NCI-H2171 (cell line): ENCODE data around the gene CCDC121.
A peak's percentile ranks its signal among the peaks of the same experiment; 100 is the strongest.
"Not testable (repeated sequence)": the region's sequence is repeated elsewhere in the genome, so short reads cannot be mapped to it uniquely, and the experiment has no call there.

Source experiments
- DNase-seq: peaks from one replicate; lab custom pipeline; 2025; lab: John Stamatoyannopoulos, UW

Gene CCDC121

DNA sequence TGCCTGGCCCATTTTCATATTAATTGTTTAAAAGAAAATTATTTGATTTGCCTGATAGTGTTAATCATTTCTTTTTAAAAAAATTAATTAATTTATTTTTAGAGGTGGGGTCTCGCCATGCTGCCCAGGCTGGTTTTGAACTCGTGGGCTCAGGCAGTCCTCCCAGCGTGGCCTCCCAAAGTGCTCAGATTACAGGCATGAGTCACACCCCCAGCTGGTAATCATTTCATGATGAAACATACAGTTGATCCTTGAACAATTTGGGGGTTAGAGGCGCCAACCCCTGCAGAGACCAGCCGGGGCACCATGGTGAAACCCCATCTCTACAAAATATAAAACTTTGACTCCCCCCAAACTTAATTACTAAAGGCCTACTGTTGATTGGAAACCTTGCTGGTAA, 8.0 kb upstream of the CCDC121 start:
- no peak for DNase-seq

DNA sequence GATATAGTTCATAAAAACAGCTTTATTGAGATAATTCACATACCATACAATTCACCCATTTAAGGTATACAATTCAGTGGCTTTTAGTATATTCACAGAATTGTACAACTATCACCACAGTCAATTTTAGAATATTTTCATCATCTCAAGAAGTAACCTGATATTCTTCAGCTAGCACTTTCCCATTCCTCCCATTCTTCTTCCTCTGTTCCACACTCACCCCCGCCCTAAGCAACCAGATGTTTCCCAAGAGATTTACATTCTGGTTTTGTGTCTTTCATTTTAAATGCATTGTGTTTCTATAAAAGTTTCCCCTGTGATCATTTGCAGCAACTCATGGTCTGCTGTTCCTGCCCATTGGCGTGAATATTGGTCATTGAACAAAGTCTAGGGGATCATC, 5.5 kb upstream of the CCDC121 start:
- no peak for DNase-seq

DNA sequence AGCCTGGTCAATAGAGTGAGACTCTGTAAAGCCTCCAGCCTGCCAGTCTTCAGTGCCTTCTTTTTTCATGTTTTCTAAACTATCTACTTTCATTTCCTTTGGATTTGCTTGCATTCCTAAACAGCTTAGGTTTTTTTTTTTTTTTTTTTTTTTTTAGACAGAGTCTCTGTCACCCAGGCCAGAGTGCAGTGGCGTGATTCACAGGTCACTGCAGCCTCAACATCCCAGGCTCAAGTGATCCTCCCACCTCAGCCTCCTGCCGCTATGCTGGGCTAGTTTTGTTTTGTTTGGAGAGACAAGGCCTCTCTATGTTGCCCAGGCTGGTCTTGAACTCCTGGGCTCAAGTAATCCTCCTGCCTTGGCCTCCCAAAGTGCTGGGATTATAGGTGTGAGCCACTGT, 1.4 kb upstream of the CCDC121 start:
- DNase-seq, result not testable (repeated sequence)

DNA sequence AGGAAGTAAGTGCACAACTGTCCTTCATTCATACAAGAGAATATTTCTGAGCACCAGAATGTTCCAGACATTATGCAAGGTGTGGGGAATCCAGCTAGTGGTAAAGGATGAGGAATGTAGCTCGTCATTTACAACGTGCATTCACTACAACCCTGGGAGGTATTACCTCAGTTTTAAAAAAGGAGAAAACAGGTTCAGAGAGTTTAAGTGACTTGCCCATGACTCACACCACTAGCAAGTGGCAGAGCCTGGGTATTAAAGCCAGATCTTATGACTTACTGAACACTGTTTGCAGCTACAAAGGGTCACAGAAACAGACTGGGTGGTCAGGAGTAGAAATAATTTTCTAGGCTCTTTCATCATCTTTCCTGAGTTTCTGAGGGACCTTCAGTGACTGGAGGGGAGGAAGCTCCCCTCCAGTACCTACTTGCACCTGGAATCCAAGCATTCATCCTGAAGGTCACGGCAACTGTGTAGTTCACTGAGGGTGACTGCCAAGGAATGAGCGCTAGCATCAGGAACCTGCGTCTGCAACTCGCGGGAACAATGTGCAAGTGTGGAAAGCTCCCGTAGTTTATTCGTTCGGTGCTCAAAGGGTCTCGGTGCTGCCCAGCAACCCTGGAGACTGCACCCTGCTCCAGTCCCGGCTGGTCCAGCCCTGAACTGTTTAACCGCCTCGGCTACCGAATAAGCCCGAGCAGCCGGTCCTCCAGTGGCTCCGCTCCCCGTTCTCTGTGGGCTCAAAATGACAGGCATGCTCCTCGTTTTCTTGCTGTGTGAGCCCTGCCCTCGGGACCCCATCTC, 647 bp downstream of the CCDC121 start:
- DNase-seq, result no peak

DNA sequence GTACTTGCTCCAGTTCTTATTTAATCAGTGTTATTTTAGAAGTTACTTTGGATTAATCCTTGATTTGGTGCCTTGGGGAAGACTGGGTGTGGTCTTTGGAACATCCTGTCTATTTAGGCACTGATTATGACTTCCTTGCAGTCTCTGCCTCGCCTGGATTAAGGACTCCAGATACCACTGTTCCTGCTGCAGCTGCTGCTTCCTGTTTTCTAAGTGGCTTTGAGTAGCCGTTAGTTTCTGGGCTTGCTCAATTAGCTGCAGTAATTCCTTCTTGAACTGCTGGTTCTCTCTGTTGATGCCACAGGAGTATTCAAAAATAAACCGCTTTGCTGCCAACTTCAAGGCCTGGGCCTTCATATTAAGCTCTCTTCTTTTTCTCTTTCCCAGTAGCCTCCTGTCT, 1.9 kb downstream of the CCDC121 start:
- DNase-seq, result not testable (repeated sequence)

DNA sequence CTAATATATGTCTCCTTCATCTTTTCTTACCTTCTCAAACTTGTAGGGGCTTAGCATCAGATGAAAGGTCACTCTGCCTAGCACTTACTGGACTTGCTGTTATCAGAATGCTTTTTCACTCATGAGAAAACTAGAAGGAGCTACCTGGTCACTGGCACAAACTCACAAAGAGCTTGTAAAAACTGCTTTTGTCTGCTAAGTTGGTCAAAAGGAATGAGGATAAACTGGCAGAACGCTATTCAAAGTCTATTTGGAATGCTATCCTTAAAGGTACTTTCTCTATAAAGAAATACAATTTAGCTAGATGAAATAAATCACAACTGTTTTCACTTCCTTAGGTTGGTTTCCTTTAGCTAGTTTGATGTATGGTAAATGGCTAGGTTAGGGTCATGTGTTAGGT, 2.5 kb downstream of the CCDC121 start:
- not testable (repeated sequence) for DNase-seq

DNA sequence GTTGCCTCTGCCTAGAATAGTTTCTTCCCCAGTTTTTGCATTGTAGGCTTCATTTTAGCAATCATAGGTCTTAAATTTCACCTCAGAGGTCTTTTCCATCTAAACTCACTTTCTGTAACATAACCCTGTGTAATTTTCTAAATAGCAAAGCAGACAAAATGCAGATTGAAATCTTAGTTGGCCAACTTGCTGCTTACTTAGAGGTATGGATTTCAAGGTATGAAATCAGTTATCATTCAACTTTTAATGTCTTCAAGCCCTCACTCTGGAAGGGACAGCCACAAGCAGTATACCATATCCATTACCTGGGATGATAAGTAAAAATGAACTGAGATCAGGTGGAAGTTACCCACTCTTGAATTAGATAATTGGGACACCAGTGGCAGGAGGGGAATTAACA, 3.9 kb downstream of the CCDC121 start:
- DNase-seq, result no peak

DNA sequence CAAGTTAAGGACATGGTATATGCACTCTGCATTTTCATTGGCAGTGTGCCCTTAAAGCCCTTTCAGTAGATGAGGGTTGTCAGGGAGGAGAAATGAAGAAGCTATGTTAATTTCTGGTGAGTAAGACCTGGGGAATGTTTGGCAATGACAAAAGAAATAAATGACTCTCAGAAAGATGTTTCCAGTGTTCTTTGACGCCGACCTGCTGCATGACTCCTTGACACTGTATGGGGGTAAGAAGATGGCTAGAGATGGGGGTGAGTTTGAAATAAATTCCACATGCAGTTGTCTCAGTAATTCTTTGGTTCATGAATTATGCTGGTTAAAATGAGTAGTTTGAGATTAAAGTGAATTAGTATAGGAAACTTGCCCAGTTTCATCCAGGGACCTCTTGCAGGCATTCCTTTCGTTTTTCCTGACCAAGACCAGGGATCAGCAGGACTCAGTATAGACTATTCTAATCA, 5.9 kb downstream of the CCDC121 start:
- DNase-seq, result no peak

DNA sequence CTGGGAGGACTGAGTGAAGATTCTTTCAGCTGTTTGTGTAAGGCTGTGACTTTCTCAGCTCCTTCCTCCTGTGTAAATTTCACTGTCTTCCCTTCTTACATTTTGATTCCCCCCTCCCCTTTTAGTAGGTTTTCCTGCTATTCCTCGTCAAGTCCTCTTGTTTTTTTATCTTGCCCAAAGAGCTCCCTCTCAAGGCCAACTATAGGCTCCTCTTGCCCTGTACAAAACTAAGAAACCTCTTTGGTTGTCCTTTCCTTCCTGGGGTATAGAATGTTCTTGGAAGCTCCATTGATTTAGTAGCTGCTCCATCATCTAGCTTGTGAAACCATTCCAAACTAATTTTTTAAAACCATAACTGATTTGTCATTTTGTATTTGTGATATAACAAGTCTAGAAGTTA, 7.3 kb downstream of the CCDC121 start:
- no peak for DNase-seq

DNA sequence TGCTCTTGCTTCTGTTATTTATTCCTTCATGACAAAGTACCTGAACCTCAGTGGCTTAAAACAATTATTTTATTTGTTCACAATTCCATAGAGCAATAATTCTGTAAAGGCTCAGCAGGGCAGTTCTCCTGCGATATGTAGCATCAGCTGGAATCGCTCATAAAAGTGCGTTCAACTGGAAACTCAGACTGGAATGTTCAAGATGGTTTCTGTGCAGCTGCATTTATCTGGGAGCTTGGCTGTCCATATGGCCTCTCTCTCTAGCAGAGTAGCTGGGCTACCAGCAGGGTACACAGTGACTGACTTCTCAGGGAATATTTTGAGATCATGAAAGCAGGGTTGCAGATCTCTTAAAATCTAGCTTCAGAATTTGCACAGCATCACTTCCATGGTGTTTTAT, 13.5 kb downstream of the CCDC121 start:
- DNase-seq, result peak; percentile 72

DNA sequence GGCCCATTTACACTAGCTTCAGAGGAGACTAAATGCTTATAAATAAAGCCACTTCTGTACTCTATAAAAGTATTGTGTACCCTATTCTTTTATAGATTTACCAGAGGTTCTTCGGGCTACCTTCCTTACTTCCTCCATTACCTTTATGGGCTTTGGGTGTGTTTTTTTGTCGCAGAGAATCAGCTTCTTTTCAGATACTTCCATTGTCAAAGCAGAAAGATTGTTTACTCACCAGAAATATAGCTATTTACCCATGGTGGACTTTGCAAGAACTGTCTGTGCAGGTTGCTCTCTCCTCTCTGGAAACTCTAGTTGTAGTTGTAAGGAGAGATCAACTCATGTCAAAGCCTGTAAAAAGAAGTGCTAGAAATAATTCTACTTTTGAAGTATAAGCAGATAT, 14.8 kb downstream of the CCDC121 start:
- no peak for DNase-seq

DNA sequence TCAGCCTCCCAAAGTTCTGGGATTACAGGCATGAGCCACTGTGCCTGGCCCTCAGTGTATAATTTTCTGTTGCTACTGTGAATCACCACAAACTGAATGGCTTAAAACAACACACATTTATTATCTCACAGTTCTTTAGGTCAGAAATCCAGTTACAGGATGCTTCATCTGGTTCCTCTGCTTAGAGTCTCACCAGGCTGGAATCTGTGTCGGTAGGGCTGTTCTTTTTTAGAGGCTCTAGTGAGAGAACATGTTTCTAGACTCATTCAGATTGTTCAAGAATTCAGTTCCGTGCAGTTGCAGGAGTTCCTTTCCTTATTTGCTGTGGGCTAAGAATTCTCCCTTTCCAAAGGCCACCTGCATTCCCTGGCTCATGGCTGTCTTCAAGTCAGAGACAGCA, 22.2 kb downstream of the CCDC121 start:
- DNase-seq, result no peak

DNA sequence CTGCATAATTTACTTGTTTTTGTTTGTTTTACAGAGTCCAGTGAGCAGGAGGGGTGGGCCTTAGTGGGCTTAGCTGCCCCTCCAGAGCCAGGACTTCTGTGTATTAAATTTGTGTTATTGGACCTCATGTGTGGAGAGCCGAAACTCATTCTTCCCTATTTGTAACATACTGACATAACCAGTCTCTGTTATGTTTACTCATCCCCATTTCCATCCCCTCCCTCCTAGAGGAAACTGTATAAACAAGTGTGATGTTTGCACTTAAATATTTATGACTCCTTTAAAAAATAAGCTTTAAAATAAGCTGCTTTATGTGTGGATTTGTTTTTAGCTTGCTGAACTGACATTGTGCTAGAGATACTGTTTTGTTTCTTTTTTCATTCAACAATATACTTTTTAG, 32.2 kb downstream of the CCDC121 start:
- DNase-seq, result no peak

DNA sequence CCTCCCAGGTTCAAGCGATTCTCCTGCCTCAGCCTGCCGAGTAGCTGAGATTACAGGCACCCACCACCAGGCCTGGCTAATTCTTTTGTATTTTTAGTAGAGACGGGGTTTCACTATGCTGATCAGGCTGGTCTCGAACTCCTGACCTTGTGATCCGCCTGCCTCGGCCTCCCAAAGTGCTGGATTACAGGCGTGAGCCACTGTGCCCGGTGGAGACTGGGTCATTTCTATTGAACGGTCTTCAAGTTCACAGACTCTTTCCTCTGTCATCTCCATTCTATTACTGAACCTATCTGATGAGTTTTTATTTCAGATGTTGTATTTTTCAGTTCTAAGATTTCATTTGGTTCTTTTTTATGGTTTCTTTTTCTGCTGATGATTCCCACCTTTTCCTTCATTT, 33.4 kb downstream of the CCDC121 start:
- not testable (repeated sequence) for DNase-seq

DNA sequence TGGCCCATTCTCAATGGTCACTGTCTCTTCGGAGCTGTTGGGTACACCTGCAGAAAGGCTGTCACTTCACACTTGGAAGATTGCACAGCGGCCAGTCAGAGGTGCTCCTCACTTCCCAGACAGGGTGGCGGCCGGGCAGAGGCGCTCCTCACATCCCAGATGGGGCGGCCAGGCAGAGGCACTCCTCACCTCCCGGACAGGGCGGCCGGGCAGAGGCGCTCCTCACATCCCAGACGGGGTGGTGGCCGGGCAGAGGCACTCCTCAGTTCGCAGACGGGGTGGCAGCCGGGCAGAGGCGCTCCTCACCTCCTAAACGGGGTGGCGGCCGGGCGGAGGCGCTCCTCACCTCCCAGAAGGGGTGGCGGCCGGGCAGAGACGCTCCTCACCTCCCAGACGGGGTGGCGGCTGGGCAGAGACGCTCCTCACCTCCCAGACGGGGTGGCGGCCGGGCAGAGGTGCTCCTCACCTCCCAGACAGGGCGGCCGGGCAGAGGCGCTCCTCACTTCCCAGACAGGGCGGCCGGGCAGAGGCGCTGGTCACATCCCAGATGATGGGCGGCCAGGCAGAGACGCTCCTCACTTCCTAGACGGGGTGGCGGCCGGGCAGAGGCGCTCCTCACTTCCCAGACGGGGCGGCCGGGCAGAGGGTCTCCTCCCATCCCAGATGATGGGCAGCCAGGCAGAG, 34.6 kb downstream of the CCDC121 start:
- not testable (repeated sequence) for DNase-seq

DNA sequence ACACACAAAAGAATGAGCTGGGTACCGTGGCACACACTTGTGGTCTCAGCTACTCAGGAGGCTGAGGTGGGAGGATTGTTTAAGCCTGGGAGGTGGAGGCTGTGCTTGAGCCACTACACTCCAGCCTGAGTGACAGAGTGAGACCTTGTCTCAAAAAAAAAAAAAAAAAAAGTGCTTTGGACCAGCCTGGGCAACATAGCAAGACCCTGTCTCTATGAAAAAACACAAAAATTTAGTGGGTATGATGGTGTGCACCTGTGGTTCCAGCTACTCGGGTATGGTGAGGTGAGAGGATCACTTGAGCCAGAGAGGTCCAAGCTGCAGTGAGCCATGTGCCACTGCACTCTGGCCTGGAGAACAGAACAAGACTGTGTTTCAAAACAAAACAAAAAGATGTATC, 35.6 kb downstream of the CCDC121 start:
- no peak for DNase-seq

DNA sequence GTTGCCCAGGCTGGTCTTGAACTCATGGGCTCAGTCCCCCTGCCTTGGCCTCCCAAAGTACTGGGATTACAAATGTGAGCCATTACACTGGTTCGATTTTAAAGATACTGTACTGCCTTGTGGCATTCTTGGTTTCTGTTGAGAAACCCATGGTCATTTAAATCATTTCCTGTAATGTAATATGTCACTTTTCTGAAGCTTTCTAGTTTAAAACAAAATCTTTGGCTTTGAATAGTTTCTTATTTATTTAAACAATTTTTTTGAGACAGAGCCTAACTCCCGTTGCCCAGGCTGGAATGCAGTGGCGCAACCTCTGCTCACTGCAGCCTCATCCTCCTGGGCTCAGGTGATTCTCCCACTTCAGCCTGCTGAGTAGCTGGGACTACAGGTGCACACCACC, 37.1 kb downstream of the CCDC121 start:
- no peak for DNase-seq

DNA sequence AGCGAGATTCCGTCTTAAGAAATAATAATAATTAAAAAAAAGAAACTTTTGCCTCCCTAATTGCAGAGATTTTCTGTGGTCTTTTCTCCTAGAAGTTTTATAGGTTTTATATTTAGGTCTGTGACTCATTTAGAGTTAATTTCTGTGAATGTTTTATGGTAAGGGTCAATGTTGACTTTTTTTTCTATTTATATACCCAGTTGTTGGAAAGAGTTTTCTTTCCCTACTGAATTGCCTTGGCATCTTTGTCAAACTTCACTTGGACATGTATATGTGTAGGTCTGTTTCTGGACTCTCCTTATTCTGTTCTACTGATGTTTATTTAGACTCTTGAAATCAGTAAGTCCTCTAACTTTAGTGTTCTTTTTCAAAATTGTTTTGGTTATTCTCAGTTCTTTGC, 40.5 kb downstream of the CCDC121 start:
- DNase-seq, result no peak

DNA sequence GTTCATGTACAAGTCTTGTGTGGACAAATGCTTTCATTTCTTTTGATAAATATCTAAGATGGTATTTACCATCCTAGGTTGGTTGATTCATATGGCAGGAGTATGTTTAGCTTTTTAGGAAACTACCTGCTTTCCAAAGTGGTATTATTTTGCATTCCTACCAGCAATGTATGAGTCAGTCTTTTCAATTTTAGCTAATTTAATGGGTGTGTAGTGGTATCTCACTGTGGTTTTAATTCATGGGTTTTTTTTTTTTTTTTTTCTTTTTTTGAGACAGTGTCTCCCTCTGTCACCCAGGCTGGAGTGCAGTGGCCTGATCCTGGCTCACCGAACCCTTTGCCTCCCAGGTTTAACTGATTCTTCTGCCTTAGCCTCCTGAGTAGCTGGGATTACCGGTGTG, 41.8 kb downstream of the CCDC121 start:
- no peak for DNase-seq

DNA sequence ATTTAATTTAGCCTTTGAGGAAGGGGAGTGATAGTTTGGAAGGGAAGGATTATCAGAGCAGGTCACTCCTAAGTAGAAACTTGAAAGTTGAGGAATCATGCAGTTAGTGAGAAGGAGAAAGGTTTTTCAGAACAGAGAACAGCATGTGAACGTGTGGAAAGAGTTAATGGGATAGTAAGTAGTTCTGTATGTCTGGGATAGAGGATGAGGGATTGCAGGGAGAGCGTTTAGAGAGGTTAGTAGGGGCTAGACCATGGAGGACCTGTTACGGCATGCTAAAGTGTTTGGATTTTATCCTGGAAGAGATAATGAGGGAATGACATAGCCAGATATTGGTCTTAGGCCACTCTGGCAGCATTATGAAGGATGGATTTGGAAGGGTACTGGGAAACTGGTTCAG, 44.2 kb downstream of the CCDC121 start:
- no peak for DNase-seq

DNA sequence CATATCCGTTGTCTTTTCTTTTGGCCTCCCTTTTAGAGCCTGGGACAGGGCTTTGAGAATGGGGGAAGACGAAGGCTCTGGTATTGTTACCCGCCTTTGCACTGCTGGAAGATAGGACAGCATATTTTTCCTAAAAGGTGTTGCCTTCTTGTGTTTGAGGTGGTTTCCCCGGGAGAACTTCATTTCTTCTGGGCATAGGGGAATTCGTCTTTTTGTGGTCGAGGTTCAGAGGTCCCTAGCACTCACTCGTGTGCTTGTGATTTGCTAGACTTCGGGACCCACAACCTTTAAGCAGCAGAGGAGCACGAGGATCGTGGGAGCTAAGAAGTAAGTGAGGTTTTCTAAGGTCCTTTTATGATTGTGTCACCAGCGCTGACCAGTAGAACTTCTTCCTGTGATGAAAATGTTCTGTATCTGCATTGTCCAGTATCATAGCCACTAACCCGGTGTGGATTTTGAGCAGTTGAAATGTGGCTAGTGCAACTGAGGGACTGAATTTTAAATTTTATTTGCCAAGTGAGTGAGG, 45.4 kb downstream of the CCDC121 start:
- no peak for DNase-seq

DNA sequence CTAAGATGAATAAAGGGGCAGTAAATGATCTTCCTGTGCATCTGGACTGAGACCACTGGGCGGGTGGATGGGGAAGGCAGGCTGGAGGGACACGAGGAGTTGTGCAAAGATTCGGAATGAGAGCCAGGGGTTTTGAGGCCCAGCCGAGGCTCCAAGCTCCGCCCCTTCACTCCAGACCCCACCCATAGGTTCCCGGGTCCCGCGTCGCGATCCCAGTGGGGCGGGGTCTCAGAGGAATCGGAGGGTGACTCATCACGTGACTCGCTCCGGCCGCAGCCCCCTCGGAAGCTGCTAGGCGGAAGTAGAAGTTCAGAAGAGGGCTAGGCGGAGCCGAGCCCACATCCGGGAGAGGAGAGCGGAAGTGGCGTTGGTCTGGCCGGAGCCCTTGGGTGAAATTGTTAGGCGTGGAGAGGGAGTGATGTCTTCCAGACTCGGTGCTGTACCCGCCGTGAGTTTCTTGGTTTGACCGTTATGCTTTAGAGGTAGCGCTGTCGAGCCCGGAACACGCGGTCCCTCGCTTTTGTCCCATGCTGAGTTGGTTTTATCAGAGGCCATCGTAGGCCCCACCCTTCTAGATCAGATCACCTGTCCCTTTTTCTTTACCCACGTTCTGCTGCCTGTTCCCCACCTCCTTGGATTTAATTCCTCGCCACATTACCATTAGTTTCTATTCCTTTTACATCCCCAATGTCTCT, 46.0 kb downstream of the CCDC121 start, which contains the start of gene ZNF512:
Gene ZNF512, plus strand, starts transcription at position 348 of the 695 bp plus-strand sequence. Its CDS starts 71 bp downstream, at position 419.
- peak; percentile 99 for DNase-seq
